ENCODE results near the gene COQ6. TPM values are rescaled to one million over a fixed set of nuclear protein-coding genes. Genes with fewer than 3 reads are reported as not detected.
"Not testable (repeated sequence)": the region's sequence is repeated elsewhere in the genome, so short reads cannot be mapped to it uniquely, and the experiment has no call there.

Gene COQ6
- total RNA-seq, 4 donors from 2014 or later = 36.5 to 60.6 (median 42.2) TPM

DNA sequence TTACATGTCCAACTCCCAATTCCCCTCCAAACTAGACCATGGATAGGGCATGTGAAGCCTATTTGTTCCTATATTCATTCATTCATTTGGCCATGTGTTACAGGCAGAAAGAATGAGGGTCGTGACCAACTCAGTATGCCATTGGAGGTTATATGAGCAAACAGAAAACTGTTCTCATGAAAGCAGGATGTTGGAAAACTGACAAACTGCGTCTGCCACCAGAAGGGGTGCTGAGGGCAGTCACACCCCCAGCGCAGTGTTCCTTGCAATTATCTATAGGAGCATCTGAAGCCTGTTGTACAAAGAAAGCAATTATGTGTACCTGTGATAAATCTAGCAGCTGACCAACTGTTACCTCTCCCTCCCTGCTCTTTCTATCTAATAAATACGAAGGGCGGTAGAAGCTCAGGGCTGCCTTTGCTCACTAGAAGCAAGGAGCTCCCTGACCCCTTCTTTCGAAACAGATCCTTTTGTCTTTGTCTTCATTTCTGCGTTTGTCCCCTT lies 47.9 kb downstream of the COQ6 start:
- intact Hi-C loops (cut with DNase I; ENCODE audit: low total_unique reads) (no loop called here), in situ Hi-C loops (cut with MboI; ENCODE audit: low sequenced_read_pairs in 4 of 4) (no loop called here)
- no peak for TF ChIP-seq POLR2A (IDR thresholded peaks at IDR 0.05)
- TF ChIP-seq, protein P1, sequence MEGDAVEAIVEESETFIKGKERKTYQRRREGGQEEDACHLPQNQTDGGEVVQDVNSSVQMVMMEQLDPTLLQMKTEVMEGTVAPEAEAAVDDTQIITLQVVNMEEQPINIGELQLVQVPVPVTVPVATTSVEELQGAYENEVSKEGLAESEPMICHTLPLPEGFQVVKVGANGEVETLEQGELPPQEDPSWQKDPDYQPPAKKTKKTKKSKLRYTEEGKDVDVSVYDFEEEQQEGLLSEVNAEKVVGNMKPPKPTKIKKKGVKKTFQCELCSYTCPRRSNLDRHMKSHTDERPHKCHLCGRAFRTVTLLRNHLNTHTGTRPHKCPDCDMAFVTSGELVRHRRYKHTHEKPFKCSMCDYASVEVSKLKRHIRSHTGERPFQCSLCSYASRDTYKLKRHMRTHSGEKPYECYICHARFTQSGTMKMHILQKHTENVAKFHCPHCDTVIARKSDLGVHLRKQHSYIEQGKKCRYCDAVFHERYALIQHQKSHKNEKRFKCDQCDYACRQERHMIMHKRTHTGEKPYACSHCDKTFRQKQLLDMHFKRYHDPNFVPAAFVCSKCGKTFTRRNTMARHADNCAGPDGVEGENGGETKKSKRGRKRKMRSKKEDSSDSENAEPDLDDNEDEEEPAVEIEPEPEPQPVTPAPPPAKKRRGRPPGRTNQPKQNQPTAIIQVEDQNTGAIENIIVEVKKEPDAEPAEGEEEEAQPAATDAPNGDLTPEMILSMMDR (IDR thresholded peaks at IDR 0.05 in 4 of 5, conservative IDR thresholded peaks at IDR 0.05 in 1 of 5) = no peak
- no peak for DNase-seq
- H3K36me3 ChIP-seq = peaks cover 0 to 2% of the 10 kb centered on the region in 2 donors
- H3K4me1 ChIP-seq = no peaks in the 10 kb centered on the region
- H3K27me3 ChIP-seq = no peaks in the 10 kb centered on the region
- ATAC-seq = no peak
- H3K27ac ChIP-seq = no peak overlapping the region
- no peak overlapping the region for H3K4me3 ChIP-seq
- no peaks in the 10 kb centered on the region for H3K9me3 ChIP-seq

DNA sequence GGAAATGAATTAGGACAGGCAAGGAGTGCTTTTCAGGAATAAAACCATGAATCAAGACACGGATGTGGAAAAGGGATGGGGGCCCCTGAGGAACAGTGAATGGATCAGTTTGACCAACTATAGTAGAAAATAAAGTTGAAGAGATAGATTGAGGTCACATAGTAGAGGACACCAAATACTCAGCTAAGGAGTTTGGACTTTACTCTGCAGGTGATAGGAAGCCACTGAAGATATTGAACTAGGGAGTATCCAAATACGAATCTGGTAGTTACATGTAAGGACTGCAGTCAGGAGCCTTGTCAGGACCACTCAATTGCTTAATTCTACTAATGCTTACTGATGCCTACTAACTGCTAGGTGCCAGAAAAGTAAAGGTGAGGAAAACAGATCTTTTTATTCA lies 48.6 kb downstream of the COQ6 start:
- in situ Hi-C loops (cut with MboI; ENCODE audit: low sequenced_read_pairs in 4 of 4) (no loop called here), intact Hi-C loops (cut with DNase I; ENCODE audit: low total_unique reads) (no loop called here)
- no peak overlapping the region for H3K4me3 ChIP-seq
- no peak overlapping the region for H3K27ac ChIP-seq
- no peak for ATAC-seq
- H3K36me3 ChIP-seq = peaks cover 0 to 7% of the 10 kb centered on the region in 2 donors
- no peaks in the 10 kb centered on the region for H3K9me3 ChIP-seq
- DNase-seq = no peak
- TF ChIP-seq, protein P1 (IDR thresholded peaks at IDR 0.05 in 4 of 5, conservative IDR thresholded peaks at IDR 0.05 in 1 of 5) = no peak
- TF ChIP-seq POLR2A (IDR thresholded peaks at IDR 0.05) = no peak
- no peaks in the 10 kb centered on the region for H3K27me3 ChIP-seq
- H3K4me1 ChIP-seq = no peaks in the 10 kb centered on the region

DNA sequence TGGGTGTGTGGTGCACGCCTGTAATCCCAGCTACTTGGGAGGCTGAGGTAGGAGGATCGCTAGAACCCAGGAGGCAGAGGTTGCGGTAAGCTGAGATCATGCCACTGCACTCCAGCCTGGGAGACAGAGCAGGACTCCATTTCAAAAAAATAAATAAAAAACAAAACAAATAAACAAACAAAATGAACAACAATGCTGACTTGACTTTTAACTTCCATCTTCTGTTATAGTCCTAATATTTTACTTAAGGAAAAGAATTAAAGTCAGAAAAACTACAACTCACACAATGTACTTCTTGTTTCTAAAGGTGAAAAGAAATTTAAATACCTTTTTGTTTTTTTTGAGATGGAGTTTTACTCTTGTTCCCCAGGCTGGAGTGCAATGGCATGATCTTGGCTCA lies 55.6 kb downstream of the COQ6 start:
- intact Hi-C loops (cut with DNase I; ENCODE audit: low total_unique reads); ATAC-seq; in situ Hi-C loops (cut with MboI; ENCODE audit: low sequenced_read_pairs in 4 of 4); DNase-seq; H3K4me1 ChIP-seq; H3K4me3 ChIP-seq; H3K9me3 ChIP-seq; H3K27ac ChIP-seq; H3K27me3 ChIP-seq: not testable (repeated sequence)
- peaks cover 0 to 28% of the 10 kb centered on the region in 2 donors for H3K36me3 ChIP-seq

DNA sequence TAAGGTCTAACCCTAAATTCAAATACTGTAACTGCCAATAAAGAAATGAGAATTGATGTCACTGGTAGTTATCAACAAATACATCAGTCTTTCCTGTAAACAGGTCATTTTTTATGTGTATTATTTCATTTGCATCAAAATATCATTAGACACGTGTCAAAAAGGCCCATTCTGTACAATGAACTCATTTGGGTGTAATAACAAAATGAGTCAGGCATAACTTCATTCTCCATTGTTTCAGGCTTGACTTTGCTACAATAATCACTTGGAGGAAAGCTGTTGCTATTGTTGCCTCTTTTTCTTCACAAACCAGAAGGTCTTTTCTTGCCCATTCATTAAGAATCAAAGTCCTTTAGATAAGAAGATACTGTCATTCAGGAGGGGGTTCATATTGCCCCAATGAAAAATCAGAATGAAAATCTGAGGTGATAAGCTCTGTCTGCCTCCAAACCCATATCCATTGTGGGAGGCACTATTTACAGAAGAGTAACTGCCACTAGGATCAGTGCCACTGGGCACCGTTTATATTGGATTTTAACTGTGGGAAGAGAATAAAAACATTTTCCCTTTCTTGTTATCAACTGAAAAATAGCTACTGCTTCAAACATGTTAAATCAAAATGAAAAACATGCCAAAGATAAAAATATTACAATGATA lies 58.9 kb downstream of the COQ6 start:
- in situ Hi-C loops (cut with MboI; ENCODE audit: low sequenced_read_pairs in 4 of 4) = no loop called here
- no peaks in the 10 kb centered on the region for H3K9me3 ChIP-seq
- H3K27me3 ChIP-seq = no peaks in the 10 kb centered on the region
- ATAC-seq (no peak), DNase-seq (no peak)
- no peak overlapping the region for H3K4me3 ChIP-seq
- TF ChIP-seq POLR2A (IDR thresholded peaks at IDR 0.05) = no peak
- TF ChIP-seq, protein P1 (IDR thresholded peaks at IDR 0.05 in 4 of 5, conservative IDR thresholded peaks at IDR 0.05 in 1 of 5) = no peak
- H3K4me1 ChIP-seq = no peaks in the 10 kb centered on the region
- H3K27ac ChIP-seq = no peak overlapping the region
- peaks cover 0 to 29% of the 10 kb centered on the region in 2 donors for H3K36me3 ChIP-seq
- intact Hi-C loops (cut with DNase I; ENCODE audit: low total_unique reads) = no loop called here

Other genes starting within 250 kb of the COQ6 start
- gene PNMA1, start 235.9 kb upstream of the COQ6 start, total RNA-seq = 10 to 100 TPM in 1 of 4 donors, 1 to 10 TPM in 3; 7.6 to 18.5 (median 8.8) TPM
- gene PTGR2, start 98.5 kb upstream of the COQ6 start, total RNA-seq = 10 to 100 TPM in 2 of 4 donors, 1 to 10 TPM in 2; 5.6 to 15.7 (median 9.9) TPM
- 10 to 100 TPM; 22.6 to 33.2 (median 24.0) TPM for gene ZNF410, start 63.4 kb upstream of the COQ6 start, total RNA-seq
- 1 to 10 TPM; 5.0 to 7.7 (median 6.0) TPM for gene FAM161B, start 208 bp upstream of the COQ6 start, total RNA-seq
- gene ENTPD5, start 69.0 kb downstream of the COQ6 start, total RNA-seq = 10 to 100 TPM in 1 of 4 donors, 1 to 10 TPM in 3; 5.4 to 10.2 (median 7.3) TPM
- gene BBOF1, start 69.0 kb downstream of the COQ6 start, total RNA-seq = 1 to 10 TPM in 3 of 4 donors, under 1 TPM in 1; 0.95 to 8.7 (median 1.9) TPM
- gene ALDH6A1, start 134.2 kb downstream of the COQ6 start, total RNA-seq = 10 to 100 TPM in 3 of 4 donors, 1 to 10 TPM in 1; 5.9 to 26.3 (median 20.3) TPM
- 1 to 10 TPM; 3.4 to 5.6 (median 4.3) TPM for gene LIN52, start 134.7 kb downstream of the COQ6 start, total RNA-seq

Measured in gastrocnemius medialis (tissue), 4 donors.